ENCODE data around the gene ABL2. TPM values are rescaled to one million over a fixed set of nuclear protein-coding genes. Genes with fewer than 3 reads are reported as not detected.
"Not testable (repeated sequence)": the region's sequence is repeated elsewhere in the genome, so short reads cannot be mapped to it uniquely, and the experiment has no call there.

ABL2 gene
- 1 to 10 TPM; 8.7 to 9.9 (median 9.9) TPM for total RNA-seq

DNA sequence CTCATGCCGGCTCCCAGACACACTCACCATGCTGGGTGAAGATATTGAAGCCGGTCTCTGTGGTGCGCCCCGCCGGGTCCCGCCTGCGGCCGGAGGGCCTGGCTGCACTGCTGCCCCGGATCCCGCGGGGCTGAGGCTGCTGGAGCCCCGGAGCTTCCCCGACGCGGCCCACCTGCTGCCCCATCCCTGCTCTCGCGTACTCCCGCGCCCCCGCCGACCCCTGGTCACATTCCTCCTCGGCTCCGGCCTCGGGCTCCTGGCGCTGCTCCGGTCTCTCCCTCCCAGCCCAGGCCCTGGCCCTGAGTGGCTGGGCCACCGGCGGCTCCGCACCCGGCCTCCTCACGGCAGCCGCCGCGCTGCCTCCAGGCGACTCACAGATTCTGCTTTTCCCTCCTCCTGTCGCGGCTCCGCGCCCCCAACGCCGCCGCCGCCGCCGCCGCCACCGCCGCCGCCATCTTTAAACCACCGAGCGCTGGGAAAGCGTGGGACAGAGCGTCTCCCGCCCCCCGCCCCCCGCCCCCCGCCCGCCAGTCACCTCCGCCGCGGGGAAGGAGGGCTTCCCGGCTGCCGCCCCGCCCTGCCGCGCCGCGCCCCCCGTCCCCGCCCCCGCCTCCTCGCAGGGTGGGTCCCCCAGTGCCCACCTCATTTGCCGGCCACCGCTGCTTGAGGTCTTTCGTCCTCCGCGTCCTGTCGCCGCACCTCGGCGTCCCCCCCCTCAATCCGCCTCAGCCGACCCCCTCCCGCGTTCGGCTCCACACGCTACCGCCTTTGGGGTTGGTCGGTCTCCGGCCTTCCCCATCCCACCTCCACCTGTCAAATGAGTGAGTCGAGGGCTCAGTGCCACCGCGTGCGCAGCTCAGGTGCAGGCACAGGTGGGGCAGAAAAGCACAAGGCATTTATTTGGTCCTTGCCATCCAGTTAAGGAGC is at the start of gene ABL2:
Gene ABL2 (minus strand): TSS at position 464 of the 927 bp plus-strand sequence. CDS start 280 bp downstream, at position 184.
- Mint-ChIP-seq H3K27me3 (ENCODE audit: low read depth) (no peaks in the 10 kb centered on the region), H3K4me1 (ENCODE audit: low read depth) (peaks cover 29% of the 10 kb centered on the region), H3K4me3 (peak within 1 kb of the TSS; percentile 87), H3K9me3 (no peaks in the 10 kb centered on the region), H3K36me3 (ENCODE audit: insufficient read depth) (peaks cover 8% of the 10 kb centered on the region)
- ATAC-seq (peak; percentile 64), DNase-seq (peak; percentile 52)

- peaks cover 9% of the 10 kb centered on the region for H3K9me3 Mint-ChIP-seq
- no peak for DNase-seq
- ATAC-seq: no peak
- H3K27me3 Mint-ChIP-seq (ENCODE audit: low read depth): no peaks in the 10 kb centered on the region
- no peaks in the 10 kb centered on the region for H3K4me1 Mint-ChIP-seq (ENCODE audit: low read depth)
- H3K4me3 Mint-ChIP-seq: no peak overlapping the region
- no peaks in the 10 kb centered on the region for H3K36me3 Mint-ChIP-seq (ENCODE audit: insufficient read depth)
Observed at GRCh38 chr1:179278920-179279319, 49.4 kb upstream of the ABL2 start.

DNA sequence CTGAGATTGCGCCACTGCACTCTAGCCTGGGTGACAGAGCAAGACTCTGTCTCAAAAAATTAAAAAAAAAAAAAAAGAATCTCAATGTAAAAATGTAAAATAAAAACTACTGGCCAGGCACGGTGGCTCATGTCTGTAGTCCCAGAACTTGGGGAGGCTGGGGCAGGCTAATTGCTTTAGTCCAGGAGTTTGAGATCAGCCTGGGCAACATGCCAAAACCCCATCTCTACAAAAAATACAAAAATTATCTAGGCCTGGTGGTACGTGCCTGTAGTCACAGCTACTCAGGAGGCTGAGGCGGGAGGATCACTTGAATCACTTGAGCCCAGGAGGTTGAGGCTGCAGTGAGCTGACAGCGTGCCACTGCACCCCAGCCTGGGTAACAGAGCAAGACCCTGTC is 44.9 kb upstream of the ABL2 start:
- DNase-seq; H3K9me3 Mint-ChIP-seq; H3K4me3 Mint-ChIP-seq; H3K36me3 Mint-ChIP-seq (ENCODE audit: insufficient read depth); H3K4me1 Mint-ChIP-seq (ENCODE audit: low read depth); ATAC-seq; H3K27me3 Mint-ChIP-seq (ENCODE audit: low read depth): not testable (repeated sequence)

GRCh38 chr1:179269071-179269470 is 39.6 kb upstream of the ABL2 start:
- H3K36me3 Mint-ChIP-seq (ENCODE audit: insufficient read depth): no peaks in the 10 kb centered on the region
- H3K4me3 Mint-ChIP-seq: no peak overlapping the region
- no peak for ATAC-seq
- H3K9me3 Mint-ChIP-seq: no peaks in the 10 kb centered on the region
- H3K4me1 Mint-ChIP-seq (ENCODE audit: low read depth): no peaks in the 10 kb centered on the region
- no peak for DNase-seq
- no peaks in the 10 kb centered on the region for H3K27me3 Mint-ChIP-seq (ENCODE audit: low read depth)

GRCh38 chr1:179264507-179264906 is 35.0 kb upstream of the ABL2 start:
- DNase-seq: no peak
- H3K27me3 Mint-ChIP-seq (ENCODE audit: low read depth): no peaks in the 10 kb centered on the region
- H3K4me1 Mint-ChIP-seq (ENCODE audit: low read depth): no peaks in the 10 kb centered on the region
- ATAC-seq: no peak
- H3K4me3 Mint-ChIP-seq: no peak overlapping the region
- no peaks in the 10 kb centered on the region for H3K9me3 Mint-ChIP-seq
- no peaks in the 10 kb centered on the region for H3K36me3 Mint-ChIP-seq (ENCODE audit: insufficient read depth)

- H3K9me3 Mint-ChIP-seq: no peaks in the 10 kb centered on the region
- H3K4me1 Mint-ChIP-seq (ENCODE audit: low read depth): no peaks in the 10 kb centered on the region
- H3K36me3 Mint-ChIP-seq (ENCODE audit: insufficient read depth): no peaks in the 10 kb centered on the region
- DNase-seq: no peak
- no peaks in the 10 kb centered on the region for H3K27me3 Mint-ChIP-seq (ENCODE audit: low read depth)
- no peak for ATAC-seq
- H3K4me3 Mint-ChIP-seq: no peak overlapping the region
Observed at GRCh38 chr1:179263121-179263520, 33.6 kb upstream of the ABL2 start.

DNA sequence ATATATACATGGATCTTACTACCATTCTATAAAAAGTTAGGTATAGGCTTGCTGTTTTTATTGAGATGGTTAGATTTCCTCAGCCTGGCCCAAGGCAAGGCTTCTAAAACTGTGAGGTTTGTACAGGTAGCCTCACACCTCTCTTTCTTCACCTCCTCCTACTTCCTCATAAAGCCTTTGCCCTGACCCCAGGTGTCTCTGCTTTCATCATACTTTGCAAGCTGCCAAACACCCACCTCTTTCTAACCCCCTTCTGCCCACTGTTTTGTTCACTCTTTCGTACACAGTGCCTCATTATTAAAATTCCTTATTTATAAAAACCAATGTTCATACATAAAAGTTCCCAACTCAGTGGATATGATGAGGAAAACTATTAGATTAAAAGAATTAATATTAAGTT is 32.7 kb upstream of the ABL2 start:
- Mint-ChIP-seq H3K4me3 (no peak overlapping the region), H3K4me1 (ENCODE audit: low read depth) (no peaks in the 10 kb centered on the region), H3K27me3 (ENCODE audit: low read depth) (no peaks in the 10 kb centered on the region), H3K9me3 (no peaks in the 10 kb centered on the region), H3K36me3 (ENCODE audit: insufficient read depth) (no peaks in the 10 kb centered on the region)
- DNase-seq: no peak
- ATAC-seq: no peak

DNA sequence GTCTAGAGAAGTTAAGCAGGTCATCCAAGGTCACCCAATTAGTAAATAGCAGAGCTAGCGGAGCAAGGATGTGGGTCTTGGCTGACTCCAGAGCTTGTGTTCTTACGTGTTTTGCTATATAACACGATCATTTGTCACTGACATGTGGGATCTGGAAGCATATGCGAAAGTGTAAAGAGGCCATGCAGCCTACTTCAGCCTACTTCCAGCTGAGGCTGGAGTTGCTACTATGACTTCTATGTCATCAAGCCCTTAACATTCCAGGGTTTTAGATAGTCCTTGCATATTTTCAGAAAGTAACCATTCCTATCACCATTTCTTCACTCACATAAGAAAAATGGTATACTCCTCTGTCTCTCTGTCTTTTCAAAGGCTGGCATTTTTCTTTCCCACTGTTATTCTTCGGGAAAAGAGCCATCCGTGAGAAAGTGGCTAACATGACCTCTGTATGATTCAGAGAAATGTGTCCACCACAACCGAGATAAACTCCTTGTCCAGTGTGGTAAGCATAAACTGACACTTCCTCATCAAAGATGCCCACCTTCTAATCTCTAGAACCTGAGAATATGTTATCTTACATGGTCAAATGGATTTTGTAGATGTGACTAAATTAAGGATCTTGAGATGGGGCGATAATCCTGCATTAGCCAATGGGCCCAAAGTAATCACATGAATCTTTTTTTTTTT is 24.0 kb upstream of the ABL2 start:
- Mint-ChIP-seq H3K4me3 (no peak overlapping the region), H3K9me3 (no peaks in the 10 kb centered on the region), H3K27me3 (ENCODE audit: low read depth) (no peaks in the 10 kb centered on the region), H3K4me1 (ENCODE audit: low read depth) (no peaks in the 10 kb centered on the region), H3K36me3 (ENCODE audit: insufficient read depth) (no peaks in the 10 kb centered on the region)
- ATAC-seq (no peak), DNase-seq (no peak)

- H3K4me1 Mint-ChIP-seq (ENCODE audit: low read depth): no peaks in the 10 kb centered on the region
- DNase-seq (no peak), ATAC-seq (no peak)
- no peaks in the 10 kb centered on the region for H3K27me3 Mint-ChIP-seq (ENCODE audit: low read depth)
- H3K36me3 Mint-ChIP-seq (ENCODE audit: insufficient read depth): no peaks in the 10 kb centered on the region
- H3K4me3 Mint-ChIP-seq: no peak overlapping the region
- no peaks in the 10 kb centered on the region for H3K9me3 Mint-ChIP-seq
Observed at GRCh38 chr1:179252606-179253005, 23.1 kb upstream of the ABL2 start.

DNA sequence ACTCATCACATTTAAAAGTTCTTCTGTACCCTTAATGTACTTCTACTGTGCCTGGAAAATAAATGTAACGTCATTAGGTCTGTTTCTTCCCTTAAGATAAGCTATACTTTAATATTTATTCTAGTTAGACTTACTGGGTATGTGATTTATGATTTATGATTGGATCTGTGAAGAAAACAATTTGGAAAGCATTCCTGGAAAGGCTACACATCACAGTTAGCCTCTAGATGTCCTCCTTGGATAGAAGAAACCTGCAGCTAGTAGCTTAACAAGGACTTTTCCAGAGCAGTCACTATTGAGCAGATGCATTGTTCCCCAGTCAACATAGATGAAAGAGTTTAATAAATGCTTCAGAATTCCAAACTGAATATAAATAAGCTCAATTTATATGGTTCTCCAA is 22.2 kb upstream of the ABL2 start:
- no peaks in the 10 kb centered on the region for H3K27me3 Mint-ChIP-seq (ENCODE audit: low read depth)
- no peaks in the 10 kb centered on the region for H3K9me3 Mint-ChIP-seq
- H3K4me1 Mint-ChIP-seq (ENCODE audit: low read depth): no peaks in the 10 kb centered on the region
- DNase-seq (no peak), ATAC-seq (no peak)
- no peak overlapping the region for H3K4me3 Mint-ChIP-seq
- no peaks in the 10 kb centered on the region for H3K36me3 Mint-ChIP-seq (ENCODE audit: insufficient read depth)

GRCh38 chr1:179247923-179248322 is 18.4 kb upstream of the ABL2 start:
- no peaks in the 10 kb centered on the region for H3K27me3 Mint-ChIP-seq (ENCODE audit: low read depth)
- H3K36me3 Mint-ChIP-seq (ENCODE audit: insufficient read depth): no peaks in the 10 kb centered on the region
- no peaks in the 10 kb centered on the region for H3K4me1 Mint-ChIP-seq (ENCODE audit: low read depth)
- ATAC-seq (no peak), DNase-seq (no peak)
- H3K9me3 Mint-ChIP-seq: no peaks in the 10 kb centered on the region
- H3K4me3 Mint-ChIP-seq: no peak overlapping the region

DNA sequence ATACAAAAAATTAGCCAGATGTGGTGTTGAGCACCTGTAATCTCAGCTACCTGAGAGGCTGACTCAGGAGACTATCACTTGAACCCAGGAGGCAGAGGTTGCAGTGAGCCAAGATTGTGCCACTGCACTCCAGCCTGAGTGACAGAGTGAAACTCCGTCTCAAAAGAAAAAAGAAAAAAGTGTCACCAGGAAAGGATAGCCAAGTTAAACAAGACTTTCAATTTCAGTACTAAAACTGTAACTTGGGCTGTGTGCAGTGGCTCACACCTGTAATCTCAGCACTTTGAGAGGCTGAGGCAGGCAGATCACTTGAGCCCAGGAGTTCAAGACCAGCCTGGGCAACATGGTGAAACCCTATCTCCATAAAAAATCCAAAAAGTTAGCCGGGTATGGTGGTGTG is 15.9 kb upstream of the ABL2 start:
- not testable (repeated sequence) for H3K9me3 Mint-ChIP-seq; H3K36me3 Mint-ChIP-seq (ENCODE audit: insufficient read depth); H3K4me3 Mint-ChIP-seq; ATAC-seq; H3K4me1 Mint-ChIP-seq (ENCODE audit: low read depth); H3K27me3 Mint-ChIP-seq (ENCODE audit: low read depth); DNase-seq

DNA sequence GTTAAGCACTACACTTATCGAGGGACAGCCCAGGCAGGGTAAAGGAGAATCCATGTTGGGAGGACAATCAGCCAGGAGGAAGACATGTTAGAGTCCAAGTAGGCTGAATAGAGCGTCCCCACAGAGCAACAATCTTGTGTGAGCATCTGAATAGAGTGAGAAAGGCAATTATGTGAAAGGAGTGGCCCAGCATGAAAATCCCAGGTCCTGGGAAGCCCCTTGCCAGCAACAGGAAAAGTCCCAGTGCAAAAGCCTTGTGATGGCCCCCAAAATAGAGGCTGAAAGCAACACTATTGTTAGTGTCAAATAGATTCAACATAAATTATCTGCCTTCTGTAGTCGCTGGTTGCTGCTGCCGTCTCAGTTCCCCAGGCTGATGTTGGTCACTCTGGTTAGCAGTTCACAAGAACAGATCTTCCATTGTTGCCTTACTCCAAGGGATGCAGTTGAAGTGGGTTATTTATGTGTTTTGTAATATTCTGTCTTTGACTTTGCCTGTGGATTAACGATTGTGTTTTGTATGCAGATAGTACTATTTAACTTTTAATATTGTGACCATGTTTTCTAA is 12.1 kb upstream of the ABL2 start:
- Mint-ChIP-seq H3K4me1 (ENCODE audit: low read depth) (no peaks in the 10 kb centered on the region), H3K27me3 (ENCODE audit: low read depth) (no peaks in the 10 kb centered on the region), H3K4me3 (no peak overlapping the region), H3K9me3 (no peaks in the 10 kb centered on the region), H3K36me3 (ENCODE audit: insufficient read depth) (no peaks in the 10 kb centered on the region)
- ATAC-seq: no peak
- DNase-seq: no peak

DNA sequence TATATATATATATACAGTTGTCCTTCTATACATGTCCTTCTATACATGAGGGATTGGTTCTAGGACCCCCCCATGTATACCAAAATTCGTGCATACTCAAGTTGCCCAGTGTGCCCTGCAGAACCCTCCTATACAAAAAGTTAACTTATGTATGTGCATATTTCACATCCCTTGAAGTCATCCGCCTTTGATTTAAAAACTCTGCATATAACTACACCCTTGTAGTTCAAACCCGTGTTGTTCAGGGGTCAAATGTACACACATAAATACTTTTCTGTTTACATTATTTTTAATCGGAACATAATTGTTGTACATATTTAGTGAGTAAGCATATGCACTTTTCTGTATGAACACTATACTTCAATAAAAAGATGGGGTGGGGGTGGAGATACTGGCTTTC is 7.7 kb upstream of the ABL2 start:
- Mint-ChIP-seq H3K4me3 (no peak overlapping the region), H3K4me1 (ENCODE audit: low read depth) (no peaks in the 10 kb centered on the region), H3K27me3 (ENCODE audit: low read depth) (no peaks in the 10 kb centered on the region), H3K9me3 (no peaks in the 10 kb centered on the region), H3K36me3 (ENCODE audit: insufficient read depth) (no peaks in the 10 kb centered on the region)
- ATAC-seq (no peak), DNase-seq (no peak)

- no peaks in the 10 kb centered on the region for H3K27me3 Mint-ChIP-seq (ENCODE audit: low read depth)
Observed at GRCh38 chr1:179234863-179235262, 5.4 kb upstream of the ABL2 start.

More at GRCh38 chr1:179234863-179235262, 5.4 kb upstream of the ABL2 start:
- H3K4me1 Mint-ChIP-seq (ENCODE audit: low read depth): peaks cover 6% of the 10 kb centered on the region
- no peak for ATAC-seq
- no peak overlapping the region for H3K4me3 Mint-ChIP-seq
- no peaks in the 10 kb centered on the region for H3K36me3 Mint-ChIP-seq (ENCODE audit: insufficient read depth)
- no peaks in the 10 kb centered on the region for H3K9me3 Mint-ChIP-seq
- DNase-seq: no peak
